Caco-2 (cell line): ENCODE measurements around the gene TCIRG1. TPM values are rescaled to one million over a fixed set of nuclear protein-coding genes. Genes with fewer than 3 reads are reported as not detected.

ENCODE experiments used
- BruUV-seq: library from RNA; stranded (reverse); fragments of 400-500 nt; replicated peaks from 2 replicates; lab custom pipeline; 2021; lab: Mats Ljungman, UMichigan
- CTCF ChIA-PET: fragments of 300-600 bp; sonication (Branson Sonifier 250); formaldehyde crosslinking; loops from one replicate; lab custom pipeline; 2022; ENCODE audit warnings: antibody characterized with exemption; lab: Charles Lee
- POLR2A ChIA-PET: fragments of 300-600 bp; sonication (Branson Sonifier 250); formaldehyde crosslinking; loops from one replicate; lab custom pipeline; 2022; ENCODE audit warnings: antibody characterized with exemption; lab: Charles Lee
- DNase-seq, 2 experiments: peaks; one replicate each; pipeline versions ENCODE4 v3.0.0 to v3.0.0-alpha.2; 2020 to 2022
- H3K27me3 ChIP-seq: replicated peaks from 2 replicates; pipeline ENCODE4 v1.6.0; 2011; ENCODE audit warnings: low read length; ENCODE audit not compliant: control insufficient read depth, insufficient read depth
- H3K36me3 ChIP-seq: 2 replicates; pipeline ENCODE4 v1.5.1; 2011; ENCODE audit warnings: low read length; ENCODE audit not compliant: control insufficient read depth, insufficient read depth
- H3K4me1 ChIP-seq: fragments of 250-450 bp; sonication (Bioruptor Pico); 2 replicates; pipeline ENCODE4 v1.5.1; 2020; ENCODE audit warnings: mild to moderate bottlenecking
- H3K4me3 ChIP-seq: 2 replicates; pipeline ENCODE4 v1.5.1; 2011; ENCODE audit warnings: low read depth, mild to moderate bottlenecking, control low read depth, low read length
- H3K9me3 ChIP-seq: fragments of 250-450 bp; sonication (Bioruptor Pico); 2 replicates; pipeline ENCODE4 v1.5.1; 2020; ENCODE audit warnings: mild to moderate bottlenecking, moderate library complexity
- H3K27ac Mint-ChIP-seq: one replicate; pipeline ENCODE4 v1.8.0; 2022; ENCODE audit warnings: mixed read lengths; ENCODE audit not compliant: unreplicated experiment
- H3K27me3 Mint-ChIP-seq: one replicate; pipeline ENCODE4 v1.8.0; 2022; ENCODE audit warnings: mixed read lengths; ENCODE audit not compliant: insufficient read depth, unreplicated experiment
- H3K36me3 Mint-ChIP-seq: one replicate; pipeline ENCODE4 v1.8.0; 2022; ENCODE audit warnings: mild to moderate bottlenecking, mixed read lengths; ENCODE audit not compliant: insufficient read depth, unreplicated experiment
- H3K4me1 Mint-ChIP-seq: one replicate; pipeline ENCODE4 v1.8.0; 2022; ENCODE audit warnings: low read depth, mixed read lengths; ENCODE audit not compliant: unreplicated experiment
- H3K4me3 Mint-ChIP-seq: one replicate; pipeline ENCODE4 v1.8.0; 2022; ENCODE audit warnings: mild to moderate bottlenecking, moderate library complexity, mixed read lengths; ENCODE audit not compliant: unreplicated experiment
- H3K9me3 Mint-ChIP-seq: one replicate; pipeline ENCODE4 v1.8.0; 2022; ENCODE audit warnings: mixed read lengths; ENCODE audit not compliant: unreplicated experiment
- intact Hi-C: fragments of 100-400 bp; cut with micrococcal nuclease; formaldehyde crosslinking; loops from one replicate; pipeline ENCODE4 v1.10.0; 2022; ENCODE audit not compliant: unreplicated experiment
- total RNA-seq: library from RNA; stranded (reverse); gene quantifications from 2 replicates; pipeline ENCODE4 v1.2.3, GENCODE V29; 2022
- TF ChIP-seq, protein P1 (sequence below), 2 experiments: fragments of 200-600 bp in 1 of 2; IDR thresholded peaks; 1 replicate in 1 of 2; 2 replicates in 1 of 2; pipeline versions ENCODE4 v1.5.1 to v1.8.0; 2011 to 2022; ENCODE audit warnings: antibody characterized with exemption in 1 of 2, control low read depth in 1 of 2, inconsistent platforms in 1 of 2, low read depth in 1 of 2, low read length in 1 of 2, mild to moderate bottlenecking in 1 of 2, moderate library complexity in 1 of 2; ENCODE audit not compliant: insufficient read depth in 1 of 2, severe bottlenecking in 1 of 2, unreplicated experiment in 1 of 2

Gene TCIRG1
- total RNA-seq, 1 experiment from 2014 or later, result 2.7 TPM

DNA sequence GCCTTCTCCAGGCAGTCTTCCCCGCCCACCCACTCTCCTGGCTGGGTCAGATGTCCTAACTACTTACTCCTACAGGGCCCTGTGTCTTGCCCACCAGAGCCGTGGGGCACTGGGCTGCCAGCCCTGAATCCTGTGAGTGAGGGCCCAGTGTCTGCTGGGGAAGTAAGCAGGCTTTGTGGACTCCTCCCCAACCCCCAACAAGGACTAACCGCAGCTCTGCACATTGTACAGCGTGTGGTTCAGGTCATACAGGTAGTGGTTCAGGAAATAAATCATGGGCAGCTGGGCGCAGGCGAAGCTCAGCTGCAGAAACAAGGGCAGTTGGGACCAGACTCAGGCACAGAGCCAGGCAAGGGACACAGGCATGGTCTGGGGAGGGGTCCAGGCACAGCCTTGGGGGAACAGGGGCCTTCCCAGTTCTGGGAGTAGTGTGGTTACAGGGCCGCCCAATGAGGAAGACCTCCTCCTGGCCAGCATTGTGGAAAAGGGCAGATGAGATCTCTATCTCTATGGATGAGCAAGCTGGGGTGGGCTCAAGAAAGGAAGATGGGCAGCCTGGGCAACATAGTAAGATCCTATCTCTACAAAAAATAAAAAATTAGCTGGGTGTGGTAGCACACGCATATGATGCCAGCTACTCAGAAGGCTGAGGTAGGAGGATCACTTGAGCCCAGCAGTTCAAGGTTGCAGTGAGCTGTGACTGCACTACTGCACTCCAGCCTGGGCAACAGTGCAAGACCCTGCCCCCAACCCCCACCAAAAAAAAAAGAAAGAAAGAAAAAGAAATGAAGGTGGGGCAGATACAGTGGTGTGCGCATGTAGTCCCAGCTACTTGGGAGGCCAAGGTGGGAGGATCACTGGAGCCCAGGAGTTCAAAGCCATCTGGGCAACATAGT, 40.4 kb upstream of the TCIRG1 start:
- Mint-ChIP-seq H3K9me3 (no peaks in the 10 kb centered on the region), H3K27me3 (no peaks in the 10 kb centered on the region), H3K27ac (no peak overlapping the region), H3K36me3 (peaks cover 4% of the 10 kb centered on the region), H3K4me1 (peaks cover 9% of the 10 kb centered on the region), H3K4me3 (no peak overlapping the region)
- Histone ChIP-seq H3K27me3 (no peaks in the 10 kb centered on the region), H3K4me3 (no peak overlapping the region), H3K4me1 (peaks cover 4% of the 10 kb centered on the region; the same call in 1 of the 2 replicates), H3K9me3 (no peaks in the 10 kb centered on the region), H3K36me3 (0 out of 2 replicates have a peak, but pooled peaks cover 1% of the 10 kb centered on the region)
- DNase-seq, result peak in 1 of 2 experiments; percentile 35
- ChIA-PET POLR2A (no interaction called here), CTCF (no interaction called here)
- no TSS peak for BruUV-seq
- TF ChIP-seq, protein P1, sequence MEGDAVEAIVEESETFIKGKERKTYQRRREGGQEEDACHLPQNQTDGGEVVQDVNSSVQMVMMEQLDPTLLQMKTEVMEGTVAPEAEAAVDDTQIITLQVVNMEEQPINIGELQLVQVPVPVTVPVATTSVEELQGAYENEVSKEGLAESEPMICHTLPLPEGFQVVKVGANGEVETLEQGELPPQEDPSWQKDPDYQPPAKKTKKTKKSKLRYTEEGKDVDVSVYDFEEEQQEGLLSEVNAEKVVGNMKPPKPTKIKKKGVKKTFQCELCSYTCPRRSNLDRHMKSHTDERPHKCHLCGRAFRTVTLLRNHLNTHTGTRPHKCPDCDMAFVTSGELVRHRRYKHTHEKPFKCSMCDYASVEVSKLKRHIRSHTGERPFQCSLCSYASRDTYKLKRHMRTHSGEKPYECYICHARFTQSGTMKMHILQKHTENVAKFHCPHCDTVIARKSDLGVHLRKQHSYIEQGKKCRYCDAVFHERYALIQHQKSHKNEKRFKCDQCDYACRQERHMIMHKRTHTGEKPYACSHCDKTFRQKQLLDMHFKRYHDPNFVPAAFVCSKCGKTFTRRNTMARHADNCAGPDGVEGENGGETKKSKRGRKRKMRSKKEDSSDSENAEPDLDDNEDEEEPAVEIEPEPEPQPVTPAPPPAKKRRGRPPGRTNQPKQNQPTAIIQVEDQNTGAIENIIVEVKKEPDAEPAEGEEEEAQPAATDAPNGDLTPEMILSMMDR (IDR thresholded peaks at IDR 0.05; ENCODE audit: insufficient read depth in 1 of 2, low read depth in 1 of 2, low read length in 1 of 2, severe bottlenecking in 1 of 2, unreplicated experiment in 1 of 2), result no peak
- intact Hi-C loops, result no loop called here

DNA sequence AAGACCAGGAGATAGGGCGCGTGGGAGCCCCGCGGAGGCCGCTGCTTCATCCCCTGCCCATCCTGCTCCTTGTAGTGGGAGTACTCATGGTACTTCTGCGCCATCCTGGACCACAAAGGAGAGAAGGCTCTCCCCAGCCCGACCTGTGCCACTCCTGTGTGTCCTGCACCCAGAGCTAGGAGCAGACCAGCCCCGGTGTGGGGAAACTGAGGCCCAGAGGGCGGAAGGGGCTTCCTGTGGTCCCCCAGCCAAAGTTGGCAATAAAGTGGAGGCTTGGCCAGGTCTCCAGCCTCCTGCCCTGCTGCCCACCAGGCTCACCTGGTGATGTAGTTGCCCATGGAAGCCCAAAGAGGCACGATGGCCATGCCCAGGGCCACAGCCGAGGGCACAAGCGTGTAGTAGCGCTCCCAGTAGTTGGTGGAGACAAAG, 39.6 kb upstream of the TCIRG1 start:
- peaks cover 9% of the 10 kb centered on the region for H3K4me1 Mint-ChIP-seq
- ChIA-PET CTCF (no interaction called here), POLR2A (no interaction called here)
- intact Hi-C loops, result no loop called here
- no peaks in the 10 kb centered on the region for H3K9me3 ChIP-seq
- no peak overlapping the region for H3K27ac Mint-ChIP-seq
- no TSS peak for BruUV-seq
- H3K36me3 ChIP-seq, result 0 out of 2 replicates have a peak, but pooled peaks cover 1% of the 10 kb centered on the region
- H3K9me3 Mint-ChIP-seq, result no peaks in the 10 kb centered on the region
- H3K27me3 Mint-ChIP-seq, result no peaks in the 10 kb centered on the region
- H3K36me3 Mint-ChIP-seq, result peaks cover 4% of the 10 kb centered on the region
- TF ChIP-seq, protein P1 (IDR thresholded peaks at IDR 0.05; ENCODE audit: insufficient read depth in 1 of 2, low read depth in 1 of 2, low read length in 1 of 2, severe bottlenecking in 1 of 2, unreplicated experiment in 1 of 2), result no peak
- no peak overlapping the region for H3K4me3 Mint-ChIP-seq
- peak in 1 of 2 experiments; percentile 35 for DNase-seq
- no peak overlapping the region for H3K4me3 ChIP-seq
- peaks cover 5% of the 10 kb centered on the region for H3K4me1 ChIP-seq
- no peaks in the 10 kb centered on the region for H3K27me3 ChIP-seq

DNA sequence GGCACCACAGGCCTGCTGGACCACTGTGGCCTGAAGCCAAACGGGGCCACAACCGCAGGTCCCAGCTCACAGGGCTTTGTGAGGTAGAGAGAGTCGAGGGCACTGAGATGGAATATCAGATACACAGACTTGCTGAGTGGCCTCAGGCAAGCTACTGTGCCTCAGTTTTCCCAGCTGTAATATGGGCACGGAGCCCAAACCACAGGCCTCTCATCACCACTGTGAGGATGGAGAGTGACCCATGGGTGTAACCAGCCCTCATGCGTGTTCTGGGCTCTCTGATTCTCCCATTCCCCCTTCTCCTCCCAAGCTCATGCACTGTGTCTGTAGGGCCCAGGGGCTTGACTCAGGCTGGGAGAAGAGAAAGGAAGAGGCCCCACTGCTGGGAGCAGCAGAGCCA, 39.1 kb upstream of the TCIRG1 start:
- H3K4me1 Mint-ChIP-seq, result peaks cover 9% of the 10 kb centered on the region

More for the DNA sequence above, 39.1 kb upstream of the TCIRG1 start:
- ChIA-PET CTCF (no interaction called here), POLR2A (no interaction called here)
- intact Hi-C loops, result no loop called here
- Mint-ChIP-seq H3K36me3 (peaks cover 4% of the 10 kb centered on the region), H3K9me3 (no peaks in the 10 kb centered on the region), H3K4me3 (no peak overlapping the region), H3K27ac (no peak overlapping the region), H3K27me3 (no peaks in the 10 kb centered on the region)
- 0 out of 2 replicates have a peak, but pooled peaks cover 1% of the 10 kb centered on the region for H3K36me3 ChIP-seq
- H3K27me3 ChIP-seq, result no peaks in the 10 kb centered on the region
- BruUV-seq, result no TSS peak
- H3K4me3 ChIP-seq, result no peak overlapping the region
- TF ChIP-seq, protein P1 (IDR thresholded peaks at IDR 0.05; ENCODE audit: insufficient read depth in 1 of 2, low read depth in 1 of 2, low read length in 1 of 2, severe bottlenecking in 1 of 2, unreplicated experiment in 1 of 2), result no peak
- peaks cover 8% of the 10 kb centered on the region for H3K4me1 ChIP-seq
- no peak for DNase-seq
- no peaks in the 10 kb centered on the region for H3K9me3 ChIP-seq
